A673 (cell line): ENCODE results near the gene ABCB8. TPM values are rescaled to one million over a fixed set of nuclear protein-coding genes. Genes with fewer than 3 reads are reported as not detected.
A peak's percentile ranks its signal among the peaks of the same experiment; 100 is the strongest.

ENCODE experiments used
- BruUV-seq: library from RNA; stranded (reverse); fragments of 400-500 nt; replicated peaks from 2 replicates; lab custom pipeline; 2021; lab: Mats Ljungman, UMichigan
- CTCF ChIA-PET: fragments of 300-600 bp; sonication (Branson Sonifier 250); formaldehyde crosslinking; loops from one replicate; lab custom pipeline; 2022; ENCODE audit warnings: antibody characterized with exemption; lab: Charles Lee
- POLR2A ChIA-PET: fragments of 300-600 bp; sonication (Branson Sonifier 250); formaldehyde crosslinking; loops from one replicate; lab custom pipeline; 2022; ENCODE audit warnings: antibody characterized with exemption; ENCODE audit not compliant: low non-redundant PET; lab: Charles Lee
- DNase-seq: peaks from one replicate; pipeline ENCODE4 v3.0.0-alpha.2; 2015; ENCODE audit warnings: low spot score
- H3K27ac ChIP-seq: fragments of 200-600 bp; sonication (generic); 2 replicates; pipeline ENCODE4 v1.5.1; 2016; ENCODE audit warnings: mixed run types, low read depth, mild to moderate bottlenecking, mixed read lengths, antibody characterized with exemption, low read length; ENCODE audit not compliant: poor library complexity, severe bottlenecking
- H3K27me3 ChIP-seq: fragments of 200-600 bp; sonication (generic); replicated peaks from 2 replicates; pipeline ENCODE4 v1.6.1; 2017; ENCODE audit warnings: mixed run types, low read depth, mild to moderate bottlenecking, mixed read lengths, antibody characterized with exemption, low read length; ENCODE audit not compliant: insufficient read depth, poor library complexity
- H3K36me3 ChIP-seq: fragments of 200-600 bp; sonication (generic); 2 replicates; pipeline ENCODE4 v1.6.1; 2016; ENCODE audit warnings: mixed run types, mild to moderate bottlenecking, mixed read lengths, antibody characterized with exemption, low read length; ENCODE audit not compliant: insufficient read depth, poor library complexity, severe bottlenecking
- H3K4me1 ChIP-seq: fragments of 200-600 bp; sonication (generic); 2 replicates; pipeline ENCODE4 v1.6.1; 2017; ENCODE audit warnings: mixed run types, mild to moderate bottlenecking, mixed read lengths, antibody characterized with exemption, low read length; ENCODE audit not compliant: insufficient read depth, poor library complexity, severe bottlenecking
- H3K4me3 ChIP-seq: fragments of 200-600 bp; sonication (generic); 2 replicates; pipeline ENCODE4 v1.5.1; 2016; ENCODE audit warnings: low read depth, mixed run types, mild to moderate bottlenecking, mixed read lengths, low read length; ENCODE audit not compliant: poor library complexity, severe bottlenecking
- H3K9me3 ChIP-seq: fragments of 200-600 bp; sonication (generic); 2 replicates; pipeline ENCODE4 v1.6.1; 2016; ENCODE audit warnings: mixed run types, low read depth, mild to moderate bottlenecking, mixed read lengths, antibody characterized with exemption, low read length; ENCODE audit not compliant: poor library complexity, severe bottlenecking
- CTCF ChIP-seq: fragments of 300-800, 200-600 bp; sonication (generic); conservative IDR thresholded peaks from 2 replicates; pipeline ENCODE4 v1.5.1; 2017; ENCODE audit warnings: low read depth, mild to moderate bottlenecking, antibody characterized with exemption, low read length, moderate library complexity, mixed read lengths
- EZH2 ChIP-seq: fragments of 200-600 bp; sonication (generic); IDR thresholded peaks from 2 replicates; pipeline ENCODE4 v1.6.1; 2017; ENCODE audit warnings: borderline replicate concordance, low read depth, mild to moderate bottlenecking, mixed read lengths, antibody characterized with exemption, low read length; ENCODE audit not compliant: poor library complexity, severe bottlenecking
- intact Hi-C: fragments of 100-400 bp; cut with micrococcal nuclease; formaldehyde crosslinking; loops from one replicate; pipeline ENCODE4 v1.10.0; 2022; ENCODE audit not compliant: unreplicated experiment
- total RNA-seq: library from RNA; stranded (reverse); gene quantifications from 2 replicates; pipeline ENCODE4 v1.2.3, GENCODE V29; 2021

ABCB8 gene
- total RNA-seq, 1 experiment from 2014 or later: 50.9 TPM

GRCh38 chr7:151048911-151049463 lies 20.7 kb downstream of the ABCB8 start:
- H3K27ac ChIP-seq: no peak overlapping the region
- DNase-seq: no peak
- TF ChIP-seq CTCF (no peak), EZH2 (no peak)
- POLR2A ChIA-PET: no interaction called here
- H3K27me3 ChIP-seq: no peaks in the 10 kb centered on the region
- no peaks in the 10 kb centered on the region for H3K4me1 ChIP-seq
- no peaks in the 10 kb centered on the region for H3K36me3 ChIP-seq
- no peak overlapping the region for H3K4me3 ChIP-seq
- intact Hi-C loops: no loop called here
- no peaks in the 10 kb centered on the region for H3K9me3 ChIP-seq
- no TSS peak for BruUV-seq
- CTCF ChIA-PET: no interaction called here

- H3K4me1 ChIP-seq: no peaks in the 10 kb centered on the region
- no peaks in the 10 kb centered on the region for H3K27me3 ChIP-seq
- DNase-seq: peak; percentile 78
- H3K27ac ChIP-seq: no peak overlapping the region
- no peaks in the 10 kb centered on the region for H3K36me3 ChIP-seq
- CTCF ChIA-PET: interaction anchor here (0.7 kb wide), 1 partner anchor 176 kb away, joined by 3 read pairs; the partner anchor contains the start of gene ABCF2
- peak overlapping the region; percentile 27 for H3K4me3 ChIP-seq
- intact Hi-C loops: no loop called here
- no peak for TF ChIP-seq EZH2
- TF ChIP-seq CTCF: no peak
- no peaks in the 10 kb centered on the region for H3K9me3 ChIP-seq
- POLR2A ChIA-PET: no interaction called here
- BruUV-seq: no TSS peak
Measured at GRCh38 chr7:151051108-151051507, 22.9 kb downstream of the ABCB8 start.

GRCh38 chr7:151053096-151053495 lies 24.8 kb downstream of the ABCB8 start:
- Histone ChIP-seq H3K9me3 (no peaks in the 10 kb centered on the region), H3K36me3 (no peaks in the 10 kb centered on the region), H3K27me3 (no peaks in the 10 kb centered on the region), H3K4me1 (peaks cover 7% of the 10 kb centered on the region), H3K27ac (no peak overlapping the region), H3K4me3 (no peak overlapping the region)
- ChIA-PET POLR2A (no interaction called here), CTCF (no interaction called here)
- TF ChIP-seq EZH2 (no peak), CTCF (no peak)
- intact Hi-C loops: no loop called here
- no TSS peak for BruUV-seq
- no peak for DNase-seq
